Sigmoid colon (tissue), 7 donors: Measurements from ENCODE around the gene SMYD3. TPM values are rescaled to one million over a fixed set of nuclear protein-coding genes. Genes with fewer than 3 reads are reported as not detected.

ENCODE experiments used
- DNase-seq: peaks from one replicate; pipeline ENCODE4 v3.0.0-alpha.2; 2019
- H3K27ac ChIP-seq, 4 donors: fragments of 200-600 bp; sonication (generic); one replicate each; pipeline ENCODE4 v1.5.1; 2016 to 2019; ENCODE audit warnings: mild to moderate bottlenecking in 1 of 4
- H3K27me3 ChIP-seq, 3 donors: fragments of 200-600 bp; sonication (generic); one replicate each; pipeline ENCODE4 v1.5.1; 2019; ENCODE audit warnings: mild to moderate bottlenecking in 1 of 3
- H3K36me3 ChIP-seq, 4 donors: fragments of 200-600 bp; sonication (generic); one replicate each; pipeline ENCODE4 v1.5.1; 2016 to 2019
- H3K4me1 ChIP-seq, 4 donors: fragments of 200-600 bp; sonication (generic); one replicate each; pipeline ENCODE4 v1.5.1; 2017 to 2019
- H3K4me3 ChIP-seq, 4 donors: fragments of 200-600 bp; sonication (generic); one replicate each; pipeline ENCODE4 v1.5.1; 2017 to 2019; ENCODE audit warnings: mild to moderate bottlenecking in 2 of 4, moderate library complexity in 1 of 4
- H3K9me3 ChIP-seq, 4 donors: fragments of 200-600 bp in 3 of 4; sonication (generic) in 3 of 4; one replicate each; pipeline versions ENCODE4 v1.5.1 to v1.6.1; 2013 to 2019
- EP300 ChIP-seq, 4 donors: sonication (generic); formaldehyde crosslinking; IDR thresholded peaks; one replicate each; pipeline ENCODE4 v1.6.1; 2017; ENCODE audit warnings: antibody characterized with exemption in 4 of 4
- POLR2A ChIP-seq, 2 donors: fragments of 450-650 bp; IDR thresholded peaks; one replicate each; pipeline ENCODE4 v1.6.1; 2016; ENCODE audit warnings: antibody characterized with exemption in 2 of 2, mild to moderate bottlenecking in 2 of 2, moderate library complexity in 2 of 2
- POLR2AphosphoS5 ChIP-seq, 4 donors: sonication (generic); formaldehyde crosslinking; IDR thresholded peaks; one replicate each; pipeline ENCODE4 v1.6.1; 2017; ENCODE audit warnings: antibody characterized with exemption in 4 of 4
- WGBS, 2 donors: extraction: QIAGEN DNeasy Blood & Tissue Kit; methylation state at CpG; one replicate each; pipeline ENCODE4 v1.1.7; 2013; 5-methylcytosine and 5-hydroxymethylcytosine counted together
- intact Hi-C: fragments of 100-400 bp; cut with DNase I; formaldehyde crosslinking; loops from one replicate; pipeline ENCODE4 v1.15.1; 2023
- polyA plus RNA-seq, 3 donors: library from polyadenylated mRNA; stranded (reverse); fragments of 200-250 nt; gene quantifications; one replicate each; pipeline ENCODE4 v1.2.3, GENCODE V29; 2013
- total RNA-seq, 4 donors: library from RNA; depleted of rRNA; stranded (reverse); fragments of >200 nt; gene quantifications; one replicate each; pipeline ENCODE4 v1.1.0, GENCODE V29; 2016
- TF ChIP-seq, protein P1 (sequence below), 4 experiments: fragments of 450-650 bp in 3 of 4; fragments of 200-600 bp in 1 of 4; IDR thresholded peaks; one replicate each; pipeline ENCODE4 v1.5.1; 2016 to 2019; ENCODE audit warnings: antibody characterized with exemption in 4 of 4, mild to moderate bottlenecking in 3 of 4, moderate library complexity in 2 of 4
- donor health status: healthy with polysubstance abuse.
- donor health status: Bipolar disorder and iron deficiency.
- donor health status: healthy.

Gene SMYD3
- total and polyA plus RNA-seq, 7 donors = 8.7 to 23.8 (median 17.1) TPM

DNA sequence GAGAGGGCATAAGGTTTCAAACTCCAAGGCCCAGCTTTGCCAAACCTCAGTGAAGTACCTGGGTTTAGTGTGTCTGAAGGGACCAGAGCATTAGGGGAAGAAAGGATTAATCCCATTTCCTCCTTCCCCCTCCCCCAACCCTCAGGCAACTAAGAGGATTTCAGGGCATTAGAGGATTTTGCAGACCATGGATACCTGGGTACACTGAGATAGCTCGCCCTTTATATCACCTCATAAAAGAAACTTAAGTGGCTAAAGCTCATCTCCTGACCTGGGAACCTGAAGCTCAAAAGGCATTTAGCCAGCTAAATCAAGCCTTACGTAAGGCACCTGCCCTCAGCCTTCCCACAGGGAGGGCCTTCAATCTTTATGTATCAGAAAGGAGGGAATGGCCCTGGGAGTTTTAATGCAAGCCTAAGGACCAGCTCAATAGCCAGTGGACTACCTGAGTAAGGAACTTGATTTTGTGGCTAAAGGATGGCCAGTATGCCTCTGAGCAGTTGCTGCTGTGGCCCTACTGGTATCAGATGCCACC, 26.4 kb upstream of the SMYD3 start:
- Histone ChIP-seq H3K4me1 (no peaks in the 10 kb centered on the region), H3K36me3 (no peaks in the 10 kb centered on the region), H3K27ac (no peak overlapping the region), H3K9me3 (peaks cover 0 to 3% (median 0%) of the 10 kb centered on the region in 4 donors), H3K4me3 (no peak overlapping the region), H3K27me3 (no peaks in the 10 kb centered on the region)
- TF ChIP-seq POLR2A (IDR thresholded peaks at IDR 0.05) = no peak
- intact Hi-C loops = no loop called here
- 86 to 92% methylated on average over 2 of the region's 2 CpGs for WGBS, 2 donors
- no peak for DNase-seq

DNA sequence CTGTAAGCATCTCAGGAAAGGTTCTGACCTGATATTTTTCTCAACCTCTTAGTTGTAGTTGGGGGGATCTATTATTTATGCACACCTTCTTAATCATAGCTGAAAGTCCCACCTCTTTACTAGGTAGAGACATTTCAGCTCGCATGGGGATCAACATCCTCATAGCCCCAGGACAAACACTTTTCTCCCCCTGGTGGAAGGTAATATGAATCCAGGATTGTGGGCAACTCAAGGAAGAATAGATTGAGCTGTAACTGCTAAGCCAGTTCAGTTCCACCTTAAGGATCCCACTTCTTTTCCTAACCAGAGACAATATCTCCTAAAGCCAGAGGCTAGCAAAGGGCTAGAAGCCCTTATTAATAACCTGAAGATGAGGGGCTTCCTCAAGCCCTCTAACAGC, 25.4 kb upstream of the SMYD3 start:
- no peak overlapping the region for H3K4me3 ChIP-seq
- peaks cover 0 to 3% (median 0%) of the 10 kb centered on the region in 4 donors for H3K9me3 ChIP-seq
- TF ChIP-seq EP300 (IDR thresholded peaks at IDR 0.05) (no peak), POLR2AphosphoS5 (IDR thresholded peaks at IDR 0.05) (no peak), POLR2A (IDR thresholded peaks at IDR 0.05) (no peak)
- TF ChIP-seq, protein P1, sequence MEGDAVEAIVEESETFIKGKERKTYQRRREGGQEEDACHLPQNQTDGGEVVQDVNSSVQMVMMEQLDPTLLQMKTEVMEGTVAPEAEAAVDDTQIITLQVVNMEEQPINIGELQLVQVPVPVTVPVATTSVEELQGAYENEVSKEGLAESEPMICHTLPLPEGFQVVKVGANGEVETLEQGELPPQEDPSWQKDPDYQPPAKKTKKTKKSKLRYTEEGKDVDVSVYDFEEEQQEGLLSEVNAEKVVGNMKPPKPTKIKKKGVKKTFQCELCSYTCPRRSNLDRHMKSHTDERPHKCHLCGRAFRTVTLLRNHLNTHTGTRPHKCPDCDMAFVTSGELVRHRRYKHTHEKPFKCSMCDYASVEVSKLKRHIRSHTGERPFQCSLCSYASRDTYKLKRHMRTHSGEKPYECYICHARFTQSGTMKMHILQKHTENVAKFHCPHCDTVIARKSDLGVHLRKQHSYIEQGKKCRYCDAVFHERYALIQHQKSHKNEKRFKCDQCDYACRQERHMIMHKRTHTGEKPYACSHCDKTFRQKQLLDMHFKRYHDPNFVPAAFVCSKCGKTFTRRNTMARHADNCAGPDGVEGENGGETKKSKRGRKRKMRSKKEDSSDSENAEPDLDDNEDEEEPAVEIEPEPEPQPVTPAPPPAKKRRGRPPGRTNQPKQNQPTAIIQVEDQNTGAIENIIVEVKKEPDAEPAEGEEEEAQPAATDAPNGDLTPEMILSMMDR (IDR thresholded peaks at IDR 0.05) = no peak
- no peak for DNase-seq
- WGBS, 2 donors = 44 to 67% methylated on average over 1 of the region's 1 CpG
- intact Hi-C loops = no loop called here
- H3K4me1 ChIP-seq = no peaks in the 10 kb centered on the region
- no peak overlapping the region for H3K27ac ChIP-seq
- H3K27me3 ChIP-seq = no peaks in the 10 kb centered on the region
- H3K36me3 ChIP-seq = no peaks in the 10 kb centered on the region

DNA sequence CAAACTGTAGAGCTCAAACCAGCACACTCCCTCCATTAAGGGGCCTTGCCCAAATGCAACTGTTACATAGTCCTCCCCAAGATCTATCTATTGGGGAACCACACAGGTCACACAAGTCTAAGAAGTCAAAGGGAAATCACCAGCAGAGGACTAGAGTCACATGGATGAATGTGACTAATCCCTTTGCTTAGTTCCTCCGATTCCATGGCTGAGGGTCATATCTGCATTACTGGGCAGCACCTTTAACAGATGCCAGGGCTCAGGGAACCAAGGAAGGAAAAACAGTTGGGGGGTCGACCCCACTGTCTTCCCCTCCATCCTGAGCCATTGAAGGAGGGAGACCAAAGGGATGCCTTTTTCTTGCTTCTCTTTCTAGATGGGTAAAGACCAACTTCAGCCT, 23.4 kb upstream of the SMYD3 start:
- H3K27me3 ChIP-seq = no peaks in the 10 kb centered on the region
- no peak overlapping the region for H3K4me3 ChIP-seq
- no peak overlapping the region for H3K27ac ChIP-seq
- no peak for DNase-seq
- intact Hi-C loops = no loop called here
- no peaks in the 10 kb centered on the region for H3K36me3 ChIP-seq
- WGBS, 2 donors = 77 to 82% methylated on average over 2 of the region's 2 CpGs
- H3K9me3 ChIP-seq = peaks cover 0 to 3% (median 0%) of the 10 kb centered on the region in 4 donors
- no peaks in the 10 kb centered on the region for H3K4me1 ChIP-seq
- no peak for TF ChIP-seq POLR2A (IDR thresholded peaks at IDR 0.05)
- TF ChIP-seq, protein P1 (IDR thresholded peaks at IDR 0.05) = no peak
- no peak for TF ChIP-seq POLR2AphosphoS5 (IDR thresholded peaks at IDR 0.05)
- no peak for TF ChIP-seq EP300 (IDR thresholded peaks at IDR 0.05)

DNA sequence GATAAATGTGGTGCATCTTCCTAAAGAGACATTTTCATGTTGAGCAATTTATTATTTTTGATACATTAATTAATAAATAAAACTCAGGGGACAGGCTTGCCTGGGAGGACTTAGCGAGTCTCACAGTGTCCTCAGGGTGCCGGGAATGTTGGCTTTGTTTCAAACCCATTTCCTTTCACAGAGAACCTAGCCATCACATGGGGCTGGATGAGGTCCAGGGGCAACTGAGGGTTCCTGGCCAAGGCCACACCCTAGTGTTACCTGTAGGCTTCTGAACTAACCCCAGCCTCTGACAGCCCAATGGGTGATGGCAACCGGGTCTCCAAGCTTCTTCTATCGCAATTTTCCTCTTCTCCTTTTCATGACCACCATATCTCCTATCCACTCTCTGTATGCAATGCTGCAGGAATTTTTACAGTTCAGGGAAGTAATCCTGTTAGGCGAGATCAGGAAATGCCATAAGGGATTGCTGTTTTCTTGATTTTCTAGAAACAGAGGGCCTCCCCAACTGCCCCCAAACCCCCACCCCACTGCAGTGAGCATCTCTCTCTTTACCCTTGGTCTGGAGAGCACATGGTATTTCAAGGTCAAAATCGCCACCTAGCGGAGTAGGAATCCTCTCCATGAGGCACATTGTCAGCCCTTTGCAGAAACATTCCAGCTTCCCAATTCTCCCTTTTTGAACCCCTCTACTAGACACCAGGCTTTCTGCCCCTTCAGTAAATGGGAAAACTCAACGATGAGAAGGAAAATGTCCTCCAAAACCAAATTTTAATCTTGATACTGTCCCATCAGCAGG, 22.1 kb upstream of the SMYD3 start:
- no peaks in the 10 kb centered on the region for H3K36me3 ChIP-seq
- no peak for DNase-seq
- no peaks in the 10 kb centered on the region for H3K27me3 ChIP-seq
- H3K4me1 ChIP-seq = no peaks in the 10 kb centered on the region
- intact Hi-C loops = no loop called here
- TF ChIP-seq EP300 (IDR thresholded peaks at IDR 0.05) (no peak), POLR2AphosphoS5 (IDR thresholded peaks at IDR 0.05) (no peak)
- TF ChIP-seq, protein P1 (IDR thresholded peaks at IDR 0.05) = no peak
- H3K9me3 ChIP-seq = peaks cover 0 to 3% (median 0%) of the 10 kb centered on the region in 4 donors
- 70 to 77% methylated on average over 8 of the region's 8 CpGs for WGBS, 2 donors
- H3K27ac ChIP-seq = no peak overlapping the region
- no peak overlapping the region for H3K4me3 ChIP-seq

DNA sequence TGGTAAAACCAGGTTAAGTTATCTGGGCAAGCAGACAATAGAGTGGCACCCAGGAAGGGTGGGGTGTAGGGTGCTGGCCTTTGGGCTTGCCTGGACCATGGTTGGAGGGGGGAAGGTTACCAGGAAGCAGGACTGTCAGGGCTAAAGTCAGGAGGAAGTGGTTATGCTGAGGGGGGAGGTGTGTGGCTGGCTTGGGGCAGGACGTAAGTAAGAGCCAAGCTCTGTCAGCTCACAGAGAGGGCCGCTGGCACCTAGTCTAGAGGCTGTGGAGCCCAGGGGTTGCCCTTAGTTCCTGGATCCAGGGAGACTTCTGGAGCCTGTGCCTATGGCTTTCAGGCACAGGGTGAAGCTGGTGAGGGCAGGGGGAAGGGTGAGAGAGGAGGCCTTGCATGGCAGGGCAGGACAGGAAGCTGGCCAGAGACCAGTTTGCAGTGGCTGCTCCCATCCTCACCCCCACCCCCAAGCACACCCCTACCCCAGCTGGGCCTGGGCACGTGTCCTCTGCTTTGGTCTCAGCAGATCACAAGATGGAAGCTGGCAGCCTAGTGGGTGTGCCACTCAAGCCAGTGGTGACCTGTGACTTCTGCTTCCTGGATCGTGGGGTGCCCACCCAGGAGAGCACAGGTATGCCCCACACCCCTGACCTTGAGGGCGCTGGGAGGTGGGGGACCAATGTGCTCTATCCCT, 20.5 kb upstream of the SMYD3 start:
- H3K9me3 ChIP-seq = peaks cover 0 to 3% (median 0%) of the 10 kb centered on the region in 4 donors
- no peaks in the 10 kb centered on the region for H3K4me1 ChIP-seq
- H3K4me3 ChIP-seq = no peak overlapping the region
- intact Hi-C loops = no loop called here
- H3K27ac ChIP-seq = no peak overlapping the region
- no peaks in the 10 kb centered on the region for H3K36me3 ChIP-seq
- H3K27me3 ChIP-seq = no peaks in the 10 kb centered on the region
- no peak for TF ChIP-seq POLR2AphosphoS5 (IDR thresholded peaks at IDR 0.05)
- no peak for TF ChIP-seq POLR2A (IDR thresholded peaks at IDR 0.05)
- TF ChIP-seq EP300 (IDR thresholded peaks at IDR 0.05) = no peak
- TF ChIP-seq, protein P1 (IDR thresholded peaks at IDR 0.05) = no peak
- DNase-seq = no peak
- WGBS, 2 donors = 50 to 51% methylated on average over 5 of the region's 5 CpGs
